Activated CD4-positive, alpha-beta T cell treated with anti-CD3 and anti-CD28 coated beads for 24 hours (primary cell): ENCODE results near the gene LDB2.

Experiments used
- DNase-seq, 2 donors: peaks; one replicate each; pipeline ENCODE4 v3.0.0-alpha.2; 2020; ENCODE audit warnings: low read depth in 2 of 2

LDB2 gene

GRCh38 chr4:16802044-16802443 is 96.4 kb downstream of the LDB2 start:
- DNase-seq = no peak

GRCh38 chr4:16801356-16801755 is 97.1 kb downstream of the LDB2 start:
- DNase-seq = no peak

GRCh38 chr4:16794816-16795445 is 103.5 kb downstream of the LDB2 start:
- DNase-seq = peak in 1 of 2 donors; percentile 4

GRCh38 chr4:16791460-16791859 is 107.0 kb downstream of the LDB2 start:
- no peak for DNase-seq

GRCh38 chr4:16790508-16790907 is 107.9 kb downstream of the LDB2 start:
- DNase-seq = no peak

- no peak for DNase-seq
Measured at GRCh38 chr4:16788868-16789267, 109.6 kb downstream of the LDB2 start.

- DNase-seq = no peak
Measured at GRCh38 chr4:16785793-16786527, 112.5 kb downstream of the LDB2 start.

GRCh38 chr4:16783119-16783518 is 115.3 kb downstream of the LDB2 start:
- no peak for DNase-seq

- DNase-seq = no peak
Measured at GRCh38 chr4:16779028-16779675, 119.3 kb downstream of the LDB2 start.

- no peak for DNase-seq
Measured at GRCh38 chr4:16777726-16778125, 120.7 kb downstream of the LDB2 start.

GRCh38 chr4:16775411-16776154 is 122.9 kb downstream of the LDB2 start:
- DNase-seq = no peak

GRCh38 chr4:16772366-16772850 is 126.0 kb downstream of the LDB2 start:
- DNase-seq = no peak

- DNase-seq = no peak
Measured at GRCh38 chr4:16770710-16771285, 127.6 kb downstream of the LDB2 start.

- DNase-seq = no peak
Measured at GRCh38 chr4:16767861-16768260, 130.6 kb downstream of the LDB2 start.

- DNase-seq = no peak
Measured at GRCh38 chr4:16767251-16767650, 131.2 kb downstream of the LDB2 start.

- no peak for DNase-seq
Measured at GRCh38 chr4:16765546-16765945, 132.9 kb downstream of the LDB2 start.

- no peak for DNase-seq
Measured at GRCh38 chr4:16764622-16765021, 133.8 kb downstream of the LDB2 start.

- no peak for DNase-seq
Measured at GRCh38 chr4:16760617-16761363, 137.7 kb downstream of the LDB2 start.

GRCh38 chr4:16759931-16760582 is 138.4 kb downstream of the LDB2 start:
- no peak for DNase-seq

GRCh38 chr4:16758816-16759215 is 139.6 kb downstream of the LDB2 start:
- no peak for DNase-seq

GRCh38 chr4:16758255-16758654 is 140.2 kb downstream of the LDB2 start:
- no peak for DNase-seq
